HG02885 (cell line): ENCODE measurements around the gene CRTC1.
"Not testable (repeated sequence)": the region's sequence is repeated elsewhere in the genome, so short reads cannot be mapped to it uniquely, and the experiment has no call there.

Source experiments
- ATAC-seq: cut with Tn5 transposase; IDR thresholded peaks from one replicate; pipeline ENCODE4 v1.9.1; 2021; ENCODE audit warnings: mild to moderate bottlenecking; ENCODE audit not compliant: unreplicated experiment, poor library complexity

CRTC1 gene

DNA sequence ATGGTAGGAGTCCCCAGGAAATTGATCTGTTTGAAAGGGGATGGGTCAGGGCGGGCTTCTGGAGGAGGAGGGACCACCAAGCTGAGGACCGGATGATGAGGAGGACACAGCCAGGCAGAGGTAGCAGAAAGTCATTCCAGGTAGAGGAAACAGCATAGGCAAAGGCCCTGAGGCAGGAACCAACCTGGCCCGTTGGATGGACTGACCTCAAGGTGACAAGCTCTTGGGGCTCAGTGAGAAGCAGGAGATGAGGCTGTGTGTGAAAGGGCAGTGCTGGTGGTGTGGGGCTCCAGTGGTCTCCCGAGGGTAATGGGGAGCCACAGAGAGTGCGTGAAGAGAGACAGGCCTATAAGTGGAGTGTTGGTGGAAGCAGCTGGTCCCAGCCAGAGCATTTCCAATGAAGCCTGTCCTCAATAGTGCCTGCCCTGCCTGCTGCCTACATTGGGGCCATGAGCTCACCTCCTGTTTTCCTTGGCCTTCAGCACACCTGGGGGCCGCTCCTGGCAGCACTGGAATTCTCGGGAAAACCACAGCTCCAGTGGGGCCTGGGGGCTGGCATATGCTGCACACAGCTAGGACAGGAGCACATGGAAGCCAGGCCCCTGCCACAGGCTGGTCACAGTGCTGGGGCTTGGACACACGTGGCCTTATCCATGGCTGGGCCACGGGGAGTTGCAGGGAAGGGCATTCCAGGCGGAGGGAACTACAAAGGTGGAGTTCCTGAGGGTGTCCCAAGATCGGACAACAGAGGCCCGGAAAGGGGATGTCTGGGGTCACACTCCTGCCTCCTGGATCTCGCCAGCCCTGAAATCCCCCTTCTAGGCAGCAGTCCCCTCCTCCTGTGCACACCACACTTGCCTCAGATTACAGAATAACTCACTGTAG is 109.9 kb downstream of the CRTC1 start:
- no peak for ATAC-seq

DNA sequence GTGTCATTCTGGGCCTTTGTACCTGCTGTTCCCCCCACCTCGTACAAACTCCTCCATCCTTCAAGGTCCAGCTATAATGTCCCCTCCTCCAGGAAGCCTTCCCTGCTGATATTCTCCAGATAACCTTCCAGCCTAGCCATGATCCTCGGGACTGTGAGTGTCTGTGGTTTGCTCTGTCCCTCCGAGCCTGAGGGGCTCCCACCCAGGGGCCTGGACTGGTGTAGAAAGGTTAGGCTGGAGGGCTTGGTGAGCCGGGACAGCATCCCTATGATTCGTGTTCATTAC is 110.5 kb downstream of the CRTC1 start:
- ATAC-seq, result no peak

DNA sequence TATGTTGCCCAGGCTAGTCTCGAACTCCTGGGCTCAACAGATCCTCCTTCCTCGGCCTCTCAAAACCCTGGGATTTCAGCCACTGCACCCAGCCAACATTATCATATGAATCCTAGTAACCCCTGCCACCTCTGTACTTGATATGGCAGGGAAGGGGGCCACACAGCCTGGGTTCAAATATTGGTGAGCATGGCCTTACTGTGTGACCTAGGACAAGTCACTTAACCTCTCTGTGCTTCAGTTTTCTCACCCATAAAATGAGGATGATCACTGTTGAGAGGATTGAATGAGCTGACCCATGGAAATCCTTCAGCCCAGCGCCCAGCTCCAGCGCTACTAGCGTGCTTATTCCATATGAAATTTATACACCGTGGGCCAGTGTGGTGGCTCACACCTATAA is 111.2 kb downstream of the CRTC1 start:
- ATAC-seq, result no peak

DNA sequence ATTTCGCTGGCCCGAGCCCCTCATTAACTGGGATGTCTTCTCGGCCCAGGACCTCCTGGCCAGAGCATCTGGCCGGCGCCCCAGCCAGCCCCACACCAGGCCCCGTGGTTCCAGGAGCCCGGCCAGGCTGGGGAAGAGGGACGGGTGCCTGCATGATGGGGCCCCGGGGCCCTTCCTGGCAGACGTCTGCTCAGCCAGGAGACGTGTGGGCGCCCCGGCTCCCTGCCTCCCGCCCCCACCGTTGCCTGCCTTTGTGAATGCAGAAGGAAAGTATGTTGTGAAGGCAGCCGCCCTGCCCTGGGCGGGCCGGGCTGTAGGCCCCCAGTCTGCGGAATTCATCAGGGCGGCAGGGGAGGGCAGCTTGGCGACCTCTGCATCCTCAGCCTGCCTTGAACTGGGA is 112.1 kb downstream of the CRTC1 start:
- ATAC-seq, result no peak

DNA sequence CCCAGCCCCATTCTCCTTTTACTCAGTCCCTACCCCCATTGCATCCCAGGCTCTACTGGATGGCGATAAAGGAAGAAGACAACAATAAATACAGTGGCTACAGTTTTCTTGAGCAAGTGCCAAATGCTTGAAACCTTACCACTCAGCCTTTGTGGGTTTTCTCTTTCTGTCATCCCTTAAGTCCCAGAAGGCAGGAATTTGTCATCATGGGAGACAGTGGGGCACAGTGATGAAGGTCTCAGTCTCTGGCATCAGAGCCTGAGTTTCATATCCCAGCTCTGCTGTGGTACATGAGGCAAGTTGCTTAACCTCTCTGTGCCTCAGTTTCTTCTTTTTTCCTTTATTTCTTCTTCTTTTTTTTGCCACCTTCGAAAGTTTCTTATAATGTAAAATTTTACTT is 112.8 kb downstream of the CRTC1 start:
- ATAC-seq, result no peak

DNA sequence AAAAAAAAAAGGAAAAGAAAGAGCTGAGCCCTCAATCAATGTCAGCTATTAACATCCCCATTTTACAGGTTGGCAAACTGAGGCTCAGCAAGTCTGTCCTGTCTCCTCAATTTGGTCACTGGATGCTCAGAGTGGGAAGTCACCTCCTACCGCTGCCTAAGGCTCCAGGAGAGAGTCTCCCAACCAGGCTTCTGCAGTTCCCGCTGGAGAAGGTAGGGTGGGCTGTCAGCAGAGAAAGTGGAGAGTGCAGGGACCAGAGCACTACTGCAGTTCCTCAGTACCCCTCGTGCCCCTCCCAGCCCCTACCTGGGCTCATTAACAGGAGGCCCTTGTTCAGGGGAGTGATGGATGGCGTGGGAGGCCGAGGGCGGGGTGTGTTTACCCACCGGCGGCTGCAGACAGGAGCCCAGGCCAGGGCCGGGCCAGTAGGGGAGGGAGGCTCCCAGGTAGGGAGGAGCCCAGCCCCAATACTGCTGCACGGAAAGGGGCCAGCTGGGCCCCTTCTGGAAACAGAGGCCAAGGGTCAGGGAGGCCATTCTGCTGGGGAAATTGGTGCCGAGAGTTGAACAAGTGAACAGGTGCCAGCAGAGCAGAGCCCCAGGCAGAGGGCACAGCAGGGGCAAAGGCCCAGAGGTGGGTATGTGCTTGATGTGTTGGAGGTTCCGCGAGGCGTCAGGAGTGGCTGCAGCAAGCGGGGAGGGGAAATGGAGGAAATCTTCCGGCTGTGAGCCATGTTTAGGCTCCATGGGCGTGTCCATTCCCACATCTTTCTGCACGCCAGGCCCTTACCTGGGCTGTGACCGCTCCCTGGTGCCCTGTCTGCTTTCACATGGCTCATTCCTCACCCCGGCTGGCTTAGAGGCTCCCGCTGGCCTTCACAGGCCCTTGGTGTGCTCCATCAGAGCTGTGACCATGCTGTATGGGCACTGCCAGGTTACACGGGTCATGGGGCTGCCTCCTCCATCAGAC is 115.2 kb downstream of the CRTC1 start:
- no peak for ATAC-seq

DNA sequence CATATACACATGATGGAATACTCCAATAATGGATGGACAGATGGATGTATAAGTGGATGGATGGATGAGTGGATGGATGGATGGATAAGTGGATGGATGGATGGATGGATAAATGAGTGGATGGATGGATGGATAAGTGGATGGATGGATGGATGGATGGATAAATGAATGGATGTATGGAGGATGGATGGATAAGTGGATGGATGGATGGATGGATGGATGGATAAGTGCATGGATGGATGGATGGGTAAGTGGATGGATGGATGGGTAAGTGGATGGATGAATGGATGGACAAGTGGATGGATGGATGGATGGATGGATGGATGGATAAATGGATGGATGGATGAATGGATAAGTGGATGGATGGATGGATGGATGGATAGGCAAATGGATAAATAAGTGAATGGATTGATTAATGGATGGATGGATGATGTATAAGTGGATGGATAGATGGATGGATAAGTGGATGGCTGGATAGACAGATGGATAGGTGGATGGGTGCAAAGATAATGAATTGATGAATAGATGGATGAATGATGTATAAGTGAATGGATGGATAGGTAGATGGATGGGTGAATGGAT is 116.0 kb downstream of the CRTC1 start:
- no peak for ATAC-seq

DNA sequence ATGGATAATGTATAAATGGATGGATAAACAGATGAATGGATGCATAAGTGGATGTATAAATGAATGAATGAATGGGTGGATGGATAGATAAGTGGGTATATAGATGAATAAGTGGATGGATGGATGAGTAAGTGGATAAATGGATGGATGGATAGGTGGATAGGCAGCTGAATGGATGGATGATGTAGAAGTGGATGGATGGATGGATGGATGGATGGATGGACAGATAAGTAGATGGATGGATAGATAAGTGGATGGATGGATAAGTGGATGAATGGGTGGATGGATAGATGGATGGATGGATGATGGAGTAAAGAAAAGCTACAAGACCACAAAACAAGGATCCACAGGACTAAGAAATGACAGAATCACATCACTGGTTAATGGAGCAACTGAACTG is 116.6 kb downstream of the CRTC1 start:
- no peak for ATAC-seq

DNA sequence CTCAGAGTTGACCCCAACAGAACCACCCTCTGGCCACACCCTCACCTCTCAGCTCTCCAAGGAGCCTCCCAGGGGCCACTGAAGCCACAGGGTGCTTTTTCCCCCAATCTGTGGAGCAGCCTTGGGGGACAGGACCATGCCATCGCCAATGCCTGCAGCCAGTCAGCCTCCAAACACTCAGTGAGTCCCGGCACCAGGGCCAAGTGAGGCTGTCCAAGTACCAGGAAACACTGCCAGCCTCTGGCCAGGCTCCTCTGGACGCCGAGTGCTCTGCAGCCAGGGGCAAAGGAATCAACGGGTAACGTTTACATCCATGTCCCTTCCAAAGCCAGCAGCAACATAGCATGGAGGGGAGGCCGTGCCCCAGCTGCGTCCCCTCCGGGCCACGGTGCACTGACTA is 117.2 kb downstream of the CRTC1 start:
- no peak for ATAC-seq

DNA sequence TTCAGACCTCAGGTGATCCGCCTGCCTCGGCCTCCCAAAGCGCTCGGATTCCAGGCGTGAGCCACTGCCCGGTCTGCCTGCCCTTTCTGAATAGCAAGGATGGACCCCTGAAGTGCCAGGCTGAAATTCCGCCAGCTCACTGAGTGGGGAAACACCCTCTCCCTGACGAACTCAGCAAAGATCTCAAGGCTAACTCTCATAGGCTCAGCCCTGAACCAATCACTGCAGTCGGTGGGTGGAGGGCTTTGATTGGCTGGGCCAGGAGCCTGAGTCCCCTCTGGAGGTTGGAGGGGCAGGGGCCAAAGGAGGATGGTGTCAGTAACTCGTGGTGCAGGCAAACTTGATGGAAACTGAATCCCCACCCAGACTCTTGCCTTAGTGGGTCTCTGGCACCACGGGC is 118.9 kb downstream of the CRTC1 start:
- ATAC-seq, result no peak

DNA sequence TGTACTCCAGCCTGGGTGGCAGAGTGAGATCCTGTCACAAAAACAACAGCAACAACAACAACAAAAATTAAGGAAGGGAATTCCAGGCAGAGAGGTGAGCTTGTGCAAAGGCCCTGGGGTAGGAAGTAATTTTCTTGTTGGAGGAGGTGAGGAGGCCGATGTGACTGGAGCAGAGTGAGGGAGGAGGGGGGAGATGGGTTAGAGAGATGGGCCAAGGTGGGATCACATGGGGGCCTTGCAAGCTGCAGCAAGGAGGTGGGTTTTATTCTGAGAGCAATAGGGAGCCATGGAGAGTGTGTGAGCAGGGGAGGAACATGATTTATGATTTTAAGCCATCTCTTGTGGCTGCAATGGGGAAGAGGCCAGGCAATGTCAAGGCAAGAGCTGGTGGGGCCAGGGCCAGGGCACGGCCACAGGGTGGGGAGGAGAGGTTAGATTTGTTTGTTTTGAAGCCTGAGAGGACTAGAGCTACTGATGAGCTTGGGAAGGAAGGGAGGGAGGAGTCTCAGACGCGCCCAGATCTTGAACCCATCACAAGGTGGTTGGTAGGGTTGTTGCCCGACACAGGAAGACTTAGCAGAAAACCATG is 120.2 kb downstream of the CRTC1 start:
- ATAC-seq, result no peak

DNA sequence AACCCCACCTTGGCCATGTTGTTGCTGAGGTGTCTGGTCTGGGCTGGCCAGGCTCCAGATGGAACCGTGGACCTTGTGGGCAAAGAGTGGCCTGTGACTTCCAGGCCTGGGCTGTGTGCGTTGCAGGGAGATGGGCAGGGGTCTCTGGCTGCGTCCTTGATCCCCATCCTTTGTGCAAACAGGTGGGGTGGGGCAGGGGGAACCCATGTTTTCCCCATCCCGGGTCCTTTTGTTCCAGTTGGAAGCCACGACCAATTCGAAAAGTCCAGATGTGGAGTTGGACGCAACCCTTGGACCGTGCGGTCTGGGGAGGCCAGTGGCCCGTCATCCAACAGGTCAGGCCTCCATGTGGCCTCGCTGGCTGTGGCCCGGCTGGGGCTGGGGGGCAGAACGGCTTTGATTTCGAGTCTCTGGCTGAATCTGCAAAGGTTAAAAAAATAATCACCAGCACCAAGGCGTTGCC is 120.7 kb downstream of the CRTC1 start:
- no peak for ATAC-seq

DNA sequence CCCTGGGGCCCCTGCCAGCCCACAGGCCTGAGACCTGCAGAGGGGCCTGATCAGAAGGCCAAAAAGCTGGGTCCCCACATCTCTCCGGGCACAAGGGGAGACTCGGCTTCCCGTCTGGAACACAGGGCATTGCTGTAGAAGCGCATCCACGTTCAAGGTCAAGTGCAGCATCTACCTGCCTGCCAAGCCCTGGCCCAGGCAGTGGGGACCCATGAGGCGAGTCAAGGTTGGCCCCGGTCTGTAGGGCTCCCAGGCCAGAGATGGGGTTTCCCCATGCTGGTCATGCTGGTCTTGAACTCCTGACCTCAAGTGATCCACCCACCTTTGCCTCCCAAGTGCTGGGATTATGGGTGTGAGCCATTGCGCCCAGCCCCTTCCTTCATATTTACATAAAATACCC is 121.2 kb downstream of the CRTC1 start:
- ATAC-seq, result no peak

DNA sequence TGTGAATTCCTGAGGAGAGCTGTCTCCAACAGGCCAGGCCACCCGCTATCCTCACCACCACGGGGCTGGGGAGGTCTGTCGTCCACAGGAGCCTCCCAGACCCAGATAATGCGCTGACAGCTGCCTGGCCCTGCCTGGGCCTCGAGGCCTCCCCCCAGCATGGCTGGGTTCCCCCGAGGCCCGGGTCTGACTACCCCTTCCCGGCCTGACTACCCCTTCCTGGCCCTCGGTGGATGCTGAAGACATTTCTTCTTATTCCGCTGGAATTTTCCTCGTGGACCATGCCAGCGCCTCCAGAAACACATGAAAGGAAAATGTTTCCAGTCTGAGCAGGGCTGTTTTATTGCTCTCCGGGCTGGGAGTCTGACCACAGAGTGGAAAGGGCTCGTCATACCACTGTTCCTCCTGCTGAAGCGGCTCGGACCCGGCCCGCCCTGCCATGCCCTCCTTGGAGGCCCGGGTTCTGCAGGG is 124.4 kb downstream of the CRTC1 start:
- no peak for ATAC-seq

DNA sequence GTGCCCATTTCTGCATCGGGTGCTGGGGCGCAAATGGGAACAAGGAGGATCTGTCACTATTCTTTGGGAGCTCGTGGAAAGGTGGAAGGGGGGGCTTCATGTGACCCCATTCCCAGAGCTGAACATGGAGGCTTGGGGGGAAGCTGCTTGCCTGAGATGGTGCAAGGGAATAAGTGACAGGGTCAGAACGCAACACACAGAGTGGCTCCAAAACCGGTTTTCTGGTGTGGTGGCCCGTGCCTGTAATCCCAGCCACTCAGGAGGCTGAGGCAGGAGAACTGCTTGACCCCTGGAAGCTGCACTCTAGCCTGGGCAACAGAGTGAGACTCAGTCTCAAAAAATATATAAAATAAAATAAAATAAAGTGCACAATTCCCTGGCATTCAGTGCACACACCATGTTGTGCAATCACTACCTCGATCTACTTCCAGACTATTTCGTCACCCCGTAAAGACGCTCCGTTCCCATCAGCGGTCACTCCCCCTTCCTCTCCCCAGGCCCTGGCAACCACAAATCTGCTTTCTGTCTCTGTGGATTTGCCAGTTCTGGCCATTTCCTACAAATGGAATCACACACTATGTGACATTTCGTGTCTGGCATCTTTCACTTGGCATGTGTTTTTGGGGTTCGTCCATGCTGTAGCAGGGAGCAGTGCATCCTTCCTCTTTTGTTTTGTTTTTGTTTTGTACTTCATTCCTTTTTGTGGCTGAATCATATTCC is 125.8 kb downstream of the CRTC1 start:
- no peak for ATAC-seq

DNA sequence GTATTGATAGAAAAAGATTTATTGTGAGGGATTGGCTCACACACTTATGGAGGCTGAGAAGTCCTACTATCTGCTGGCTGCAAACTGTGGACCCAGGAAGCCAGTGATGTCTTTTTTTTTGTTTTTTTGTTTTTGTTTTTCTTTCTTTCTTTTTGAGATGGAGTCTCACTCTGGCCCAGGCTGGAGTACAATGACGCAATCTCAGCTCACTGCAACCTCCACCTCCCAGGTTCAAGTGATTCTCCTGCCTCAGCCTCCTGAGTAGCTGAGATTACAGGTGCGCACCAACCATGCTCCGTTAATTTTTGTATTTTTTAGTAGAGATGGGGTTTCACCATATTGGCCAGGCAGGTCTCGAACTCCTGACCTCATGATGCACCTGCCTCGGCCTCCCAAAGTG is 128.2 kb downstream of the CRTC1 start:
- ATAC-seq, result not testable (repeated sequence)

DNA sequence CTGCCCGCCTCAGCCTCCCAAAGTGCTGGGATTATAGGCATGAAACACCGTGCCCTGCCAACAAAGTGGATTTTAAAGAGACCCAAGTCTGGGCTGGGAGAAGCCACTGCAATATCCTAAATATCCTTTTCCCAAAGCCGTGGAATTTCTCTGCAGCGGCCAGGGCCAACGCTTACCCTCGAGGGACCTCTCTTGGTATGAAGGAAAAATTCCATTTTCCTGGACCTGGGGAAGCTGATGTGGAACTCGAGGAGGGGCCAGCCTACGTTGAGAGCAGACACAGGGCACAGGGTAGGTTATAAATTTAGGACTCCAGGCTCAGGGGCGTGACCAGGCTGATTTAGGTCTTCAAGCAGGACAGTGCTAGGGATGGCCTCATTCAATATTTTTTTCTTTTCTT is 130.6 kb downstream of the CRTC1 start:
- ATAC-seq, result no peak

DNA sequence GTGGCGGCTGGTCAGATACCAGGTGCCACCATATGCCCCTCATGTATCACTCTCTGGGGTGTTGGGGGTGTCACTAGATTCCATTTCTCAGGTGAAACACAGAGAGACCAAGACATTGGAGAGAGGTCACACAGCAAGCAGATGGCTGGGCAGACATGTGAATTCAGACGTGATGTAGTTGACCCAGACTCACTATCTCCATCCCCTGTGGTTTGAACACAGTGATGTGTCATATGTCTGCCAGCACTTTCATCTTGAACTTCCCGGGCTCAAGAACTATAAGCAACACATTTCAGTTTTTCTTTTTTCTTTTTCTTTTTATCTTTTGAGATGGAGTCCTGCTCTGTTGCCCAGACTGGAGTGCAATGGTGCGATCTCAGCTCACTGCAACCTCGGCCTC is 132.2 kb downstream of the CRTC1 start:
- no peak for ATAC-seq

DNA sequence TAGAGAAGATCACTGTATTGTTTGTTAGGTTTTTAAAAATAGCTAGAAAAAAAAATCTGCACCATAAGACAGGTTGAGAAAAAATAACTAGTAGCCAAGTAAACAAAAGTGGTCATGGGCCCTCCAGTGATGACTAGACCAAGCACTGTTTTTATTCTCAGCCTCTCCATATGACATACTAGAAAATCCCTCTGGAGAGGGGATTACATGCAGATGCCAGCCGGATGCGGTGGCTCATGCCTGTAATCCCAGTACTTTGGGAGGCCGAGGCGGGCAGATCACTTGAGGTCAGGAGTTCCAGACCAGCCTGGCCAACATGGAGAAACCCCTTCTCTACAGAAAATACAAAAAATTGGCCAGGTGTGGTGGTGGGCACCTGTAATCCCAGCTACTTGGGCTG is 133.2 kb downstream of the CRTC1 start:
- ATAC-seq, result not testable (repeated sequence)

DNA sequence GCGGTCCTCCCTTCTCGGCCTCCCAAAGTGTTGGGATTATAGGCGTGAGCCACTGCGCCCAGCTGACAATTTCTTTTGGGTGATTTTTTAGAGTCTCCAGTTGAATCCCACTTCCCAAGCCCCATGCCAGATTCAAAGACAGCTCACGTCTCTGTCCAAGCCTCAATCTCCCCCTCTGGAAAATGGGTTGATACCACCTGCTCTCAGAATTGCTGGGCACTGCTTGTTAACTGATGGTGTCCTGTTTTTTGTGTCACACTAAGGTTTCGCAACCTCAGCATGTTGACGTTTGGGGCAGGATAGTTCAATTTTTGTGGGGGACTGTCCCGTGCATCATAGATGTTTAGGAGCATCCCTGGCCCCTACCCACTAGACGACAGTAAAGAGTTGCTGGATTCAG is 134.1 kb downstream of the CRTC1 start:
- no peak for ATAC-seq
